Heart left ventricle (tissue), 13 donors: ENCODE results near the gene ENOX1.

Experiments
- POLR2A ChIP-seq, 2 donors: fragments of 450-650 bp; IDR thresholded peaks; one replicate each; pipeline ENCODE4 v1.6.1; 2017; ENCODE audit warnings: antibody characterized with exemption in 2 of 2, mild to moderate bottlenecking in 2 of 2, moderate library complexity in 2 of 2
- TF ChIP-seq, protein P1 (sequence below), 12 donors: fragments of 200-600 bp; sonication (generic) in 4 of 12; IDR thresholded peaks; one replicate each; pipeline versions ENCODE4 v1.5.0 to v1.8.0; 2018 to 2022; ENCODE audit warnings: antibody characterized with exemption in 12 of 12, mild to moderate bottlenecking in 5 of 12
- donor health status: ischemic (EF 13 %, LVEDD 7.1; RV severe dilation, severe dysfunction).
- donor health status: DM: no; HTN: yes; CAD: no.
- donor health status: DM: no; HTN: no; CAD: no.
- donor health status: ischemic (EF 25% LVEDD 6.9; RV normal size, moderate dysfunction).
- donor health status: ischemic (EF 25% LVEDD 5.7; RV mildly dilated, moderate dysfunction).
- donor health status: ischemic (EF 35%, LVEDD 5.7; RV mildly dilated, moderate dysfunction).
- donor health status: nonischemic (EF 11% LVEDD 7.7; RV severe dilation, severe dysfunction).
- donor health status: DM: yes; HTN: yes; CAD: no.
- donor health status: PGD.
- donor health status: ischemic (EF 29% LVEDD 5.4; RV normal size, mild dysfunction).
- donor health status: nonischemic (EF 23%, LVEDD 6.1; RV moderate dilation, normal function).

DNA sequence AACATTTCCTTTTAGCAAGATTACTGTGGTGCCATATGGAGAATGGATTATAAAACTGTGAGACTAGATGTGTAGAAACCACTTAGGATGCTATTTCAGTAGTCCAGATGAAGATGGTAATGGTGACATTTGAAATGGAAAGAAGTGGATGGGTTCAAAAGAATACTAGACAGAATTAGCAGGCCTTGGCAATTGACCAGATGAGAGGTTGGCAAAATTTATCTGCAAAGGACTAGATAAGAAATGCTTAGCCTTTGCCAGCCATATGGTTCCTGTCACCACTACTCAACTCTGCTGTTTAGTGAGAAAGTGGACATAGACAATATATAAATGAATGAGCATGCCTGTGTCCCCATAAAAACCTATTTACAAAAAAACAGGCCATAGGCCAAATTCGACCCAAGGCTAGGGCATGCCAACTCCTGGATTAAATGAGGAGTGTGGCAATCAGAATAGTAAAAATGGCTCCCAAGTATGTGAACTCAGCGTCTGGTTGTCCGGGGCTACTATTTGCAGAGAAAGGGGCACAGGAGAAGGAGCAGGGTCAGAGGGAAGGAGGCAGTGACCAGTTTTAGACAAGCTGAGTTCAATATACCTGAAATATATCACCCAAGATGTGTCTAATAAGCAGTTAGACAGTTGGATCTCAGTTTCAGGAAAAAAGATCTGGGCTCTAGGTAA, 98.4 kb downstream of the ENOX1 start:
- TF ChIP-seq, protein P1, sequence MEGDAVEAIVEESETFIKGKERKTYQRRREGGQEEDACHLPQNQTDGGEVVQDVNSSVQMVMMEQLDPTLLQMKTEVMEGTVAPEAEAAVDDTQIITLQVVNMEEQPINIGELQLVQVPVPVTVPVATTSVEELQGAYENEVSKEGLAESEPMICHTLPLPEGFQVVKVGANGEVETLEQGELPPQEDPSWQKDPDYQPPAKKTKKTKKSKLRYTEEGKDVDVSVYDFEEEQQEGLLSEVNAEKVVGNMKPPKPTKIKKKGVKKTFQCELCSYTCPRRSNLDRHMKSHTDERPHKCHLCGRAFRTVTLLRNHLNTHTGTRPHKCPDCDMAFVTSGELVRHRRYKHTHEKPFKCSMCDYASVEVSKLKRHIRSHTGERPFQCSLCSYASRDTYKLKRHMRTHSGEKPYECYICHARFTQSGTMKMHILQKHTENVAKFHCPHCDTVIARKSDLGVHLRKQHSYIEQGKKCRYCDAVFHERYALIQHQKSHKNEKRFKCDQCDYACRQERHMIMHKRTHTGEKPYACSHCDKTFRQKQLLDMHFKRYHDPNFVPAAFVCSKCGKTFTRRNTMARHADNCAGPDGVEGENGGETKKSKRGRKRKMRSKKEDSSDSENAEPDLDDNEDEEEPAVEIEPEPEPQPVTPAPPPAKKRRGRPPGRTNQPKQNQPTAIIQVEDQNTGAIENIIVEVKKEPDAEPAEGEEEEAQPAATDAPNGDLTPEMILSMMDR (IDR thresholded peaks at IDR 0.05), result no peak
- no peak for TF ChIP-seq POLR2A (IDR thresholded peaks at IDR 0.05)
